Memory B cell (primary cell): ENCODE measurements around the gene LMO7.
"Not testable (repeated sequence)": the region's sequence is repeated elsewhere in the genome, so short reads cannot be mapped to it uniquely, and the experiment has no call there.

Source experiments
- ATAC-seq: fragments of 150-1000 bp; cut with Tn5 transposase; 2 replicates; pipeline ENCODE4 v1.10.0; 2021; ENCODE audit warnings: low read depth, mild to moderate bottlenecking, moderate library complexity
- DNase-seq, 2 donors: peaks; one replicate each; pipeline ENCODE4 v3.0.0; 2022; ENCODE audit warnings: low spot score in 2 of 2
- H3K27ac Mint-ChIP-seq: one replicate; pipeline ENCODE4 v1.8.0; 2022; ENCODE audit warnings: mild to moderate bottlenecking, moderate library complexity, mixed read lengths
- H3K27me3 Mint-ChIP-seq: one replicate; pipeline ENCODE4 v1.8.0; 2022; ENCODE audit warnings: mixed read lengths
- H3K36me3 Mint-ChIP-seq: one replicate; pipeline ENCODE4 v1.8.0; 2022; ENCODE audit warnings: mild to moderate bottlenecking, mixed read lengths
- H3K4me1 Mint-ChIP-seq: one replicate; pipeline ENCODE4 v1.8.0; 2022; ENCODE audit warnings: mixed read lengths
- H3K4me3 Mint-ChIP-seq: one replicate; pipeline ENCODE4 v1.8.0; 2022; ENCODE audit warnings: mild to moderate bottlenecking, moderate library complexity, mixed read lengths
- H3K9me3 Mint-ChIP-seq: one replicate; pipeline ENCODE4 v1.8.0; 2022; ENCODE audit warnings: mixed read lengths

Gene LMO7

DNA sequence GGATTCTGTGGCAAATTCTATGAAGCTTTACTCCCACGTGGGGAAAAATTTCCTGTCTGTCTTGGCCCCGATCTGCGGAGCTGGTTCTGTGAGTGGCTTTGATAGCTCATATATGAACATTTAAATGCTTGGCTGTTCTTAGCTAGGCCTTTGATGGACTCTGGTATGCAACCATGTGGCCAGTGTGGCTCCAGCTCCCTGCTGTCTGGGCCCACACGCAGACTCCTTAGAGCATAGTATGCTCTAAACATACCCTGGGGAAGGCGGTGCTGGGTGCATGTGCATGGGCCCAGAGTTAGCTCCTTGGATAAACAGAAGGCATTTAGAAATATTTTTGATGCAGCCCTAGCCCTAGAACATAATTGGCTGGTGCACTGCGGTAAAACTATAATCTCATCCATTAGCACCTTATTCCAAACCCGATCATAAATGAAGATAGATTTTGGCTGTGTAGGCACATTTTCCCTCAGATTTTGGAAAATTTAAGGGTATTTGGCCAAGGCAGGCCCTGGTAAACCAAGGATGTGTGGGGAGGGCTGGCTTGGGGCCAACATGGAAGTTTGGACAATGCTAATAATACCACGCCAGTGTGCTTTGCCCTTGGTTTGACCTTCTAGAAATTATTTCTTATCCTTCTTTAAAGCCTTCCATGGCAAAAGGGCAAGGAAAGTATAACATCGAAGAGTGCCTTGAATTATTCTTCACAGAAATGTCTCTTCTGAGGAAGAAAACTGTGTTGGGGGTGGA is 153.5 kb downstream of the LMO7 start:
- H3K36me3 Mint-ChIP-seq, result peaks cover 4% of the 10 kb centered on the region
- H3K27ac Mint-ChIP-seq, result no peak overlapping the region
- no peaks in the 10 kb centered on the region for H3K27me3 Mint-ChIP-seq
- H3K4me1 Mint-ChIP-seq, result no peaks in the 10 kb centered on the region
- DNase-seq, result no peak
- no peak overlapping the region for H3K4me3 Mint-ChIP-seq
- ATAC-seq, result no peak
- no peaks in the 10 kb centered on the region for H3K9me3 Mint-ChIP-seq

- H3K27me3 Mint-ChIP-seq, result no peaks in the 10 kb centered on the region
- ATAC-seq, result no peak
- no peaks in the 10 kb centered on the region for H3K4me1 Mint-ChIP-seq
- H3K4me3 Mint-ChIP-seq, result no peak overlapping the region
- DNase-seq, result no peak
- H3K27ac Mint-ChIP-seq, result no peak overlapping the region
- no peaks in the 10 kb centered on the region for H3K9me3 Mint-ChIP-seq
- H3K36me3 Mint-ChIP-seq, result peaks cover 4% of the 10 kb centered on the region
Observed at GRCh38 chr13:75790198-75790970, 154.3 kb downstream of the LMO7 start.

DNA sequence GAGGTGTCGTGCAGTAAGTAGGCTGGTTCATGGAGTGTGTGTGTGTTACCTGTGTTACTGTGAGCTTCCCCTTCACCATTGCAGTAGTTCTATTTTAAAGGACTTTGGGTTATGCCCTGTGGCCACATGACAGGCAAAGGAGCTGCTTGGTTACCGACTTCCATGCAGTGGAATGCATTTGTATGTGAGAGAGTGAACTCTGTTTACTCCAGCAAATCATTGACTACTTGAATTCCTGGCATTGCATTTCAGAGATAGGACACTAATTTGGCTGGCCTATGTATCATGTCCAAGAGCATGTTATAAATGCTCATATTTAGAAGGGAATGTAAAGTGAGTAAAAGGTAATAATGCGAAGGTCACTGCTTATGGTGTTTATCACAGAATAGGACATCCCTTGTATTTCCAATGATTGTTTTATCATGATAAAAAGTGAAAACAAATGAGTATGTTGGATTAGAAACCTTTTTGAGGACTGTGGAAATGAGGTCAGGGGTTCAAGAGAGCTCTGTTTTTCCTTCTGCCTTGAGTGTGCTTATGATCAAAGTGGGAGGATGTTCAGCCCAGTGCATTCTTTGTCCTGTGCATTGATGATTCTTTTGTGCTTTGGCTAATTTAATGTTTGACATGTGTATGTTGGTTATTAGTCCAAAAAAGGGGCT is 156.5 kb downstream of the LMO7 start:
- DNase-seq (no peak), ATAC-seq (no peak)
- Mint-ChIP-seq H3K4me3 (no peak overlapping the region), H3K4me1 (no peaks in the 10 kb centered on the region), H3K9me3 (no peaks in the 10 kb centered on the region), H3K27ac (no peak overlapping the region), H3K27me3 (no peaks in the 10 kb centered on the region), H3K36me3 (peaks cover 10% of the 10 kb centered on the region)

GRCh38 chr13:75793188-75793567 is 157.0 kb downstream of the LMO7 start:
- not testable (repeated sequence) for H3K9me3 Mint-ChIP-seq, H3K4me1 Mint-ChIP-seq, H3K27me3 Mint-ChIP-seq, H3K27ac Mint-ChIP-seq, DNase-seq, ATAC-seq, H3K4me3 Mint-ChIP-seq
- peaks cover 12% of the 10 kb centered on the region for H3K36me3 Mint-ChIP-seq

DNA sequence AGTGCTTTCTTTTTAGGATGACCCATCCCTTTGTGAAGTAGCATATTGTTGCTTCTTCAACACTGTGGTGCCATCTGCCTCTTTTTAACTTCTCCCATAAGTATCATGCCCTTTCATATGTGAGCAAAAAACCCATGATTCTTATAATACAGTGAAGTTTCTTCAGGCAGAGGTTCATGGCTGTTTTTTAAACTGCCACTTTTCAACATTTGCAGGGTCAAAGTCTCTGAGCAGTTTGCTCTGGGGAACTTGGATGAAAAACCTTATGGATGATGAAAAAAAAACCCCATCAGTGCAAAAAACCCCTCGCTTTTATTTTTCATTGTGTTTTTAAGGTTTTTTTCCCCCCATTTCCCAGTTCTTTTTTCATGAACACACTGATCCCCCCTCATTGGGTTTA is 158.5 kb downstream of the LMO7 start:
- Mint-ChIP-seq H3K27ac (no peak overlapping the region), H3K27me3 (no peaks in the 10 kb centered on the region), H3K9me3 (no peaks in the 10 kb centered on the region), H3K4me1 (no peaks in the 10 kb centered on the region), H3K4me3 (no peak overlapping the region), H3K36me3 (peaks cover 12% of the 10 kb centered on the region)
- DNase-seq, result no peak
- no peak for ATAC-seq

DNA sequence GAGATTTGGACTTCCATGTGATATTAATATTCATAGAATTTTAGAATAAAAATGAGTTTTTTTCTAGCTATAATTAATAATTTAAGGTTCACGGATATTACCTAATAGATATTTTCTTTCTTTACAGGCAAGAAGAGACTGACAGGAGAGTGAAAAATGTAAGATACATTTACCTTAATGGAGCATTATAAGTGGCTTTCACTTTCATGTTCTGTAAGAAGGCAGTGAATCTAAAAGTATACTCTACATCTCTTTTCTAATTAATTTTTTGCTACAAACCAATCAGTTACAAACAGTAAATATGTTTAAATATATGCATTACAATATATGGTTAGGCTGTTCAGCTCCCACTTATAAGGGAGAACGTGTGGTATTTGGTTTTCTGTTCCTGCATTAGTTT is 159.1 kb downstream of the LMO7 start:
- Mint-ChIP-seq H3K36me3 (peaks cover 12% of the 10 kb centered on the region), H3K27me3 (no peaks in the 10 kb centered on the region), H3K27ac (no peak overlapping the region)

GRCh38 chr13:75796825-75797224 is 160.7 kb downstream of the LMO7 start:
- Mint-ChIP-seq H3K9me3 (no peaks in the 10 kb centered on the region), H3K27ac (no peak overlapping the region), H3K27me3 (no peaks in the 10 kb centered on the region), H3K4me3 (no peak overlapping the region), H3K36me3 (peaks cover 12% of the 10 kb centered on the region), H3K4me1 (no peaks in the 10 kb centered on the region)
- no peak for ATAC-seq
- DNase-seq, result no peak

More for the DNA sequence above, 159.1 kb downstream of the LMO7 start:
- H3K4me3 Mint-ChIP-seq, result no peak overlapping the region
- no peak for DNase-seq
- H3K9me3 Mint-ChIP-seq, result no peaks in the 10 kb centered on the region
- ATAC-seq, result no peak
- no peaks in the 10 kb centered on the region for H3K4me1 Mint-ChIP-seq

DNA sequence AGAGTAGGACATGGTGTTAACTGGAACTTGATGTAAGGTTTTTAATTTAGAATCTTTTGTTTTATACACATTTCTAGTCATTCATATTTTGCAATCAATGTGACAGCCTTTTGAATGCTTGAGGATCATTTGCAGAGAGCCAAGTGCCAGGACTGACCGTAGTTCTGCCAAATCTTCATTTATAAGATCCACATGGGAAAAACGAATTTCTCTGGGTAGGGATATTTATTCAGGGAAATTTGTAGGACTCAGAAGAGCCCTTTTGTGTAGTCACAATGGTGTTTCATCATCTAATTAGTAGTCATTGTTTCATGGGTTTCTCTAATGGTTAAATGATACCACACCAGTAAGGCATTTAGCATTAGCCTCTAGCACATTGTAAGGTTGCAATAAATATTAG is 161.1 kb downstream of the LMO7 start:
- peaks cover 12% of the 10 kb centered on the region for H3K36me3 Mint-ChIP-seq
- no peak overlapping the region for H3K27ac Mint-ChIP-seq
- no peaks in the 10 kb centered on the region for H3K4me1 Mint-ChIP-seq
- no peaks in the 10 kb centered on the region for H3K27me3 Mint-ChIP-seq
- H3K4me3 Mint-ChIP-seq, result no peak overlapping the region
- H3K9me3 Mint-ChIP-seq, result no peaks in the 10 kb centered on the region
- no peak for DNase-seq
- no peak for ATAC-seq

- Mint-ChIP-seq H3K4me1 (no peaks in the 10 kb centered on the region), H3K9me3 (no peaks in the 10 kb centered on the region), H3K36me3 (peaks cover 12% of the 10 kb centered on the region), H3K27ac (no peak overlapping the region), H3K4me3 (no peak overlapping the region), H3K27me3 (no peaks in the 10 kb centered on the region)
- DNase-seq, result no peak
- no peak for ATAC-seq
Observed at GRCh38 chr13:75797719-75798118, 161.6 kb downstream of the LMO7 start.

DNA sequence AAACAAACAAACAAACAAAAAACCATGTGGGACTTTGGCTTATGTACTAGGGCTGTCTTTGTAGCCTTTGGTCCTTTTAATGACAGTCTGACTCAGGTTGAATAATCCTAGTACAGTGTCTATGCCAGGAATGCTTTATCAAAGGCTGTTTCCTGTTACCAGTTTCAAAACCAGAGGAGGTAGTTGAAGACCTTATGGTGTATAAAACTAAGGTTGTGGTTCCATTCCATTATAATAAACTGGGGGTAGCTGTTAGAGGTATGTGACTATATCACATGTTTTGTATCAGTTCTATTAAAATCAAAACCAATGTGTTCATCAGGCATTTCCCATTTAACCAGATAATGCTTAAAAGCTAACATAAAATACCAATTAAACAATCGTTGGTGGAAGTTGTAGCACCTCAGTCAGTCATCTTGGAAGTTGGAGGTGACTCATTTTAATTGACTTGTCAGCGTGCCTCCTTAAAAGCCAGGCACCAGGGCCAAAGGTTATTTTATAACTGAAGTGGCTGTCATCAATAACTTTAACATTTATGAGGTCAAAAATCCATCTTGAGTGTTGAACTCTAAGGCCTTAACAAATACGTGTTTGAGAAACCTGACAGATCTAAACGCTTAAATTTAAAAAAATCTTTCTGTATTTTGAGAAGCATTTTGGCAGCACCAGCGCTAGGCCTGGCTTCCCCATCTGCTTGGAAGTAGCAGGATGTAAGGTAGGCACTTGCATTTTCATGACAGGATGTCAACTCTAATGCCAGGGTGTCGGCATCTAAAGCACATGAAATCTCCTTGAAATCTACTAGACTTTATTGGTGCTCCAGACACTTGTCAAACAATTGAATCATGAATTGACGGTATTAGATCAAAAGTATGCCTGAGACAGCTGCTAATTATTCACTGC is 162.5 kb downstream of the LMO7 start:
- Mint-ChIP-seq H3K27ac (no peak overlapping the region), H3K36me3 (peaks cover 12% of the 10 kb centered on the region), H3K4me1 (peaks cover 3% of the 10 kb centered on the region), H3K4me3 (no peak overlapping the region), H3K9me3 (no peaks in the 10 kb centered on the region), H3K27me3 (no peaks in the 10 kb centered on the region)
- DNase-seq (no peak), ATAC-seq (no peak)

- no peaks in the 10 kb centered on the region for H3K27me3 Mint-ChIP-seq
- peaks cover 17% of the 10 kb centered on the region for H3K36me3 Mint-ChIP-seq
- H3K4me3 Mint-ChIP-seq, result no peak overlapping the region
- H3K9me3 Mint-ChIP-seq, result no peaks in the 10 kb centered on the region
- ATAC-seq (no peak), DNase-seq (no peak)
- H3K27ac Mint-ChIP-seq, result no peak overlapping the region
- peaks cover 3% of the 10 kb centered on the region for H3K4me1 Mint-ChIP-seq
Observed at GRCh38 chr13:75800545-75800944, 164.4 kb downstream of the LMO7 start.

DNA sequence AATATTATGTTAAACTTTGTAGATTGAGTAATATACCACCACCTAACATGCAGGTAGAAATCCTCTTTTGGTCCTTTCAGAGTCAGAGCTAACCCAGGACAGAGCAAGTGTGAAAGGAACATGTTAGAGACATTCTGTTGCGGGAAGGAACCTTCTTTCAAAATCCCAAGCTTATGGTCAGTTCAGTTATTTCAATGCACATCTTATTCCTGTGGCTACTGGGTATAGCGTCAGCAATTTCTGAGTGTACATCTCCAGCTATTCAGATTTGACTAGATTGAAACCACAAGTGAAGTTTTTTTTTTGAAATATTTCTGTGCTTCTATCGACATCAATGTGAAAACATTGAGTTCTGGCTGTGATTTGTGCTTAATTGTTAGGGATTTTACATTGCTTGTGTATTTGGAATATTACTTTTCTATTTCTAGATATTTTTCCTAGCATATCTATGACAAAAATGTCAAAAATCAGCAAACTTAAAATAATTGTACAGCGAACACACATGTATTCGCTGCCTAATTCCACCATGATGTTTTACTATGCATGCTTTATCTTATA is 165.3 kb downstream of the LMO7 start:
- H3K9me3 Mint-ChIP-seq, result no peaks in the 10 kb centered on the region
- H3K4me3 Mint-ChIP-seq, result no peak overlapping the region
- peaks cover 3% of the 10 kb centered on the region for H3K4me1 Mint-ChIP-seq
- H3K36me3 Mint-ChIP-seq, result peaks cover 14% of the 10 kb centered on the region
- ATAC-seq (no peak), DNase-seq (no peak)
- no peaks in the 10 kb centered on the region for H3K27me3 Mint-ChIP-seq
- no peak overlapping the region for H3K27ac Mint-ChIP-seq

- H3K27ac Mint-ChIP-seq, result no peak overlapping the region
Observed at GRCh38 chr13:75802161-75802560, 166.0 kb downstream of the LMO7 start.

More at GRCh38 chr13:75802161-75802560, 166.0 kb downstream of the LMO7 start:
- DNase-seq (no peak), ATAC-seq (no peak)
- no peak overlapping the region for H3K4me3 Mint-ChIP-seq
- no peaks in the 10 kb centered on the region for H3K9me3 Mint-ChIP-seq
- peaks cover 9% of the 10 kb centered on the region for H3K36me3 Mint-ChIP-seq
- H3K4me1 Mint-ChIP-seq, result peaks cover 3% of the 10 kb centered on the region
- H3K27me3 Mint-ChIP-seq, result no peaks in the 10 kb centered on the region
